IMR-90 (cell line): ENCODE measurements around the gene SURF1. TPM values are rescaled to one million over a fixed set of nuclear protein-coding genes. Genes with fewer than 3 reads are reported as not detected.

Experiments used
- ATAC-seq: fragments of 200-7000 bp; cut with Tn5 transposase; 2 replicates; pipeline ENCODE4 v1.9.1; 2020; ENCODE audit warnings: low read depth, mild to moderate bottlenecking, moderate library complexity
- BruUV-seq: library from RNA; stranded (reverse); fragments of 400-500 nt; replicated peaks from 2 replicates; lab custom pipeline; 2021; lab: Mats Ljungman, UMichigan
- CTCF ChIA-PET: fragments of 300-600 bp; formaldehyde crosslinking; extraction: SDS; loops from one replicate; lab custom pipeline; 2021; ENCODE audit warnings: antibody characterized with exemption; lab: Yijun Ruan, JAX
- POLR2A ChIA-PET: fragments of 300-600 bp; sonication (Branson Sonifier 250); formaldehyde crosslinking; loops from one replicate; lab custom pipeline; 2022; ENCODE audit warnings: antibody characterized with exemption; ENCODE audit not compliant: unreplicated experiment; lab: Charles Lee
- DNase-seq: peaks from one replicate; pipeline ENCODE4 v3.0.0; 2013
- H2AFZ ChIP-seq: replicated peaks from 2 replicates; pipeline ENCODE3; 2013; ENCODE audit warnings: low read length, mild to moderate bottlenecking; ENCODE audit not compliant: poor library complexity
- H2AK5ac ChIP-seq: 2 replicates; pipeline ENCODE4 v1.6.1; 2013; ENCODE audit warnings: low read depth, low read length, inconsistent platforms
- H2AK9ac ChIP-seq: replicated peaks from 2 replicates; pipeline ENCODE3; 2013; ENCODE audit warnings: mild to moderate bottlenecking, low read depth, low read length, moderate library complexity; ENCODE audit not compliant: poor library complexity
- H2BK120ac ChIP-seq: 2 replicates; pipeline ENCODE4 v1.6.1; 2013; ENCODE audit warnings: low read depth, low read length, inconsistent platforms
- H2BK15ac ChIP-seq: 3 replicates; pipeline ENCODE4 v1.6.1; 2013; ENCODE audit warnings: low read depth, low read length, inconsistent platforms
- H2BK20ac ChIP-seq: 2 replicates; pipeline ENCODE4 v1.6.1; 2013; ENCODE audit warnings: low read depth, mild to moderate bottlenecking, inconsistent platforms, low read length, moderate library complexity
- H2BK5ac ChIP-seq: 2 replicates; pipeline ENCODE4 v1.6.1; 2013; ENCODE audit warnings: mild to moderate bottlenecking, low read depth, low read length, inconsistent platforms; ENCODE audit not compliant: poor library complexity, severe bottlenecking
- H3K14ac ChIP-seq: replicated peaks from 2 replicates; pipeline ENCODE4 v1.6.1; 2013; ENCODE audit warnings: low read depth, low read length, inconsistent platforms
- H3K18ac ChIP-seq: 2 replicates; pipeline ENCODE4 v1.6.1; 2013; ENCODE audit warnings: low read depth, low read length, control low read depth
- H3K23ac ChIP-seq: 2 replicates; pipeline ENCODE4 v1.6.1; 2013; ENCODE audit warnings: low read depth, low read length, inconsistent platforms
- H3K27ac ChIP-seq: 2 replicates; pipeline ENCODE4 v1.5.1; 2013; ENCODE audit warnings: mild to moderate bottlenecking, control low read depth, low read length; ENCODE audit not compliant: insufficient read depth
- H3K27me3 ChIP-seq: 2 replicates; pipeline ENCODE4 v1.6.1; 2013; ENCODE audit warnings: low read length; ENCODE audit not compliant: control insufficient read depth, insufficient read depth
- H3K36me3 ChIP-seq: 2 replicates; pipeline ENCODE4 v1.6.1; 2013; ENCODE audit warnings: low read length, mixed read lengths; ENCODE audit not compliant: control insufficient read depth, insufficient read depth
- H3K4ac ChIP-seq: 2 replicates; pipeline ENCODE4 v1.6.1; 2013; ENCODE audit warnings: low read depth, low read length, inconsistent platforms
- H3K4me1 ChIP-seq: 2 replicates; pipeline ENCODE4 v1.6.1; 2013; ENCODE audit warnings: low read length, mixed read lengths; ENCODE audit not compliant: control insufficient read depth, insufficient read depth
- H3K4me2 ChIP-seq: 2 replicates; pipeline ENCODE4 v1.6.1; 2013; ENCODE audit warnings: low read depth, mild to moderate bottlenecking, control low read depth, low read length, moderate library complexity
- H3K4me3 ChIP-seq: 2 replicates; pipeline ENCODE4 v1.5.1; 2013; ENCODE audit warnings: low read depth, mild to moderate bottlenecking, control low read depth, low read length, moderate library complexity; ENCODE audit not compliant: insufficient read depth
- H3K56ac ChIP-seq: 2 replicates; pipeline ENCODE4 v1.6.1; 2013; ENCODE audit warnings: low read length, inconsistent platforms; ENCODE audit not compliant: insufficient read depth; ENCODE audit errors: extremely low read depth
- H3K79me1 ChIP-seq, 2 experiments: 2 replicates each; pipeline ENCODE4 v1.6.1; 2013; ENCODE audit warnings: low read length in 2 of 2, inconsistent platforms in 1 of 2, low read depth in 1 of 2
- H3K9ac ChIP-seq: 2 replicates; pipeline ENCODE4 v1.6.1; 2013; ENCODE audit warnings: low read depth, low read length, control low read depth
- H3K9me1 ChIP-seq: 2 replicates; pipeline ENCODE4 v1.6.1; 2013; ENCODE audit warnings: low read length, inconsistent platforms; ENCODE audit not compliant: insufficient read depth
- H3K9me3 ChIP-seq: 2 replicates; pipeline ENCODE4 v1.6.1; 2013; ENCODE audit warnings: low read length; ENCODE audit not compliant: control insufficient read depth, insufficient read depth
- H4K20me1 ChIP-seq: 2 replicates; pipeline ENCODE4 v1.6.1; 2013; ENCODE audit warnings: low read length, inconsistent platforms; ENCODE audit not compliant: insufficient read depth
- H4K5ac ChIP-seq: 2 replicates; pipeline ENCODE4 v1.6.1; 2013; ENCODE audit warnings: mild to moderate bottlenecking, low read depth, low read length, control low read depth
- H4K8ac ChIP-seq, 2 experiments: 2 replicates each; pipeline ENCODE4 v1.6.1; 2013; ENCODE audit warnings: low read depth in 2 of 2, low read length in 2 of 2, control low read depth in 1 of 2, inconsistent platforms in 1 of 2
- H4K91ac ChIP-seq: 2 replicates; pipeline ENCODE4 v1.6.1; 2013; ENCODE audit warnings: low read depth, low read length, inconsistent platforms; ENCODE audit not compliant: insufficient read depth
- BHLHE40 ChIP-seq: fragments of 150-350 bp; IDR thresholded peaks from 2 replicates; pipeline ENCODE4 v1.6.1; 2016; ENCODE audit warnings: mild to moderate bottlenecking, low read depth, low read length
- CEBPB ChIP-seq: IDR thresholded peaks from 2 replicates; pipeline ENCODE4 v1.6.1; 2012; ENCODE audit warnings: low read depth, low read length, improper control_type of control experiment
- CHD1 ChIP-seq: IDR thresholded peaks from 2 replicates; pipeline ENCODE4 v1.6.1; 2012; ENCODE audit warnings: low read depth, low read length, improper control_type of control experiment
- CTCF ChIP-seq: conservative IDR thresholded peaks from 2 replicates; pipeline ENCODE4 v1.5.1; 2012; ENCODE audit warnings: mild to moderate bottlenecking, low read depth, low read length, improper control_type of control experiment
- ELK1 ChIP-seq: fragments of 150-350 bp; IDR thresholded peaks from 2 replicates; pipeline ENCODE4 v1.6.1; 2016; ENCODE audit warnings: low read depth, mild to moderate bottlenecking, low read length, moderate library complexity, borderline replicate concordance
- FOS ChIP-seq: fragments of 150-350 bp; IDR thresholded peaks from 2 replicates; pipeline ENCODE4 v1.6.1; 2016; ENCODE audit warnings: low read depth, low read length
- MAFK ChIP-seq: IDR thresholded peaks from 2 replicates; pipeline ENCODE4 v1.6.1; 2012; ENCODE audit warnings: low read depth, low read length, improper control_type of control experiment
- MXI1 ChIP-seq: IDR thresholded peaks from 2 replicates; pipeline ENCODE4 v1.6.1; 2012; ENCODE audit warnings: low read depth, mild to moderate bottlenecking, low read length, moderate library complexity, borderline replicate concordance
- NFE2L2 ChIP-seq: fragments of 150-350 bp; IDR thresholded peaks from 2 replicates; pipeline ENCODE4 v1.6.1; 2016; ENCODE audit warnings: low read depth, mild to moderate bottlenecking, low read length
- POLR2A ChIP-seq: IDR thresholded peaks from 2 replicates; pipeline ENCODE4 v1.6.1; 2012; ENCODE audit warnings: mild to moderate bottlenecking, low read depth, low read length
- RAD21 ChIP-seq: IDR thresholded peaks from 2 replicates; pipeline ENCODE4 v1.6.1; 2012; ENCODE audit warnings: low read length, improper control_type of control experiment
- RCOR1 ChIP-seq: IDR thresholded peaks from 2 replicates; pipeline ENCODE4 v1.6.1; 2012; ENCODE audit warnings: mild to moderate bottlenecking, low read length, improper control_type of control experiment; ENCODE audit not compliant: insufficient replicate concordance
- RFX5 ChIP-seq: IDR thresholded peaks from 2 replicates; pipeline ENCODE4 v1.8.0; 2012; ENCODE audit warnings: low read depth, mild to moderate bottlenecking, low read length, moderate library complexity
- SMC3 ChIP-seq: fragments of 150-350 bp; IDR thresholded peaks from 2 replicates; pipeline ENCODE4 v1.6.1; 2016; ENCODE audit warnings: low read depth, mild to moderate bottlenecking, antibody characterized with exemption, low read length, moderate library complexity
- USF2 ChIP-seq: fragments of 150-350 bp; IDR thresholded peaks from 2 replicates; pipeline ENCODE4 v1.6.1; 2017; ENCODE audit warnings: mild to moderate bottlenecking, antibody characterized with exemption, low read length, low read depth
- WGBS, 2 experiments: methylation state at CpG; one replicate each; pipeline versions ENCODE4 v1.1.5 to v1.1.7; 2013; ENCODE audit warnings: missing lambda C conversion rate in 2 of 2; ENCODE audit not compliant: insufficient read length in 1 of 2; ENCODE audit errors: extremely low coverage in 2 of 2; 5-methylcytosine and 5-hydroxymethylcytosine counted together
- dilution Hi-C: fragments of 300-500 bp; cut with HindIII; formaldehyde crosslinking; loops from one replicate; pipeline ENCODE4 v1.14.3; 2018; ENCODE audit warnings: low sequenced_read_pairs; ENCODE audit not compliant: unreplicated experiment
- in situ Hi-C: fragments of 300-500 bp; cut with MboI; formaldehyde crosslinking; loops from 3 replicates; pipeline ENCODE4 v1.14.3; 2019; ENCODE audit warnings: low sequenced_read_pairs, inconsistent platforms, mixed read lengths
- intact Hi-C: fragments of 100-400 bp; cut with micrococcal nuclease; formaldehyde crosslinking; loops from 2 replicates; pipeline ENCODE4 v1.10.0; 2022
- polyA plus RNA-seq, 3 experiments: library from polyadenylated mRNA; depleted of rRNA; stranded (reverse); fragments of >200 nt; gene quantifications; 2 replicates each; pipeline ENCODE4 v1.2.3, GENCODE V29; 2012; ENCODE audit warnings: low replicate concordance in 1 of 3
- total RNA-seq: library from RNA; depleted of rRNA; stranded (reverse); fragments of >200 nt; gene quantifications from 2 replicates; pipeline ENCODE4 v1.2.3, GENCODE V29; 2012

SURF1 gene
- total and polyA plus RNA-seq, 2 of the 4 experiments (the other 2 are of a cell fraction), result 15.1 to 24.5 TPM

- no TSS peak for BruUV-seq
- Histone ChIP-seq H3K18ac (no peak overlapping the region), H4K5ac (no peak overlapping the region), H3K4me2 (no peak overlapping the region), H3K79me1 (no peaks in the 10 kb centered on the region), H2BK15ac (no peak overlapping the region), H4K20me1 (no peaks in the 10 kb centered on the region), H2BK20ac (no peak overlapping the region), H2BK5ac (no peak overlapping the region), H3K27ac (no peak overlapping the region), H3K56ac (no peak overlapping the region), H4K8ac (no peak overlapping the region), H2BK120ac (no peak overlapping the region), H3K4me3 (no peak overlapping the region), H4K91ac (no peak overlapping the region), H2AFZ (no peak overlapping the region), H3K4me1 (no peaks in the 10 kb centered on the region), H2AK5ac (no peak overlapping the region), H3K9me1 (no peaks in the 10 kb centered on the region), H3K27me3 (peaks cover 18% of the 10 kb centered on the region), H3K14ac (no peak overlapping the region), H3K4ac (no peak overlapping the region), H3K9me3 (0 out of 2 replicates have a peak, but pooled peaks cover 1% of the 10 kb centered on the region), H3K23ac (no peak overlapping the region), H3K36me3 (no peaks in the 10 kb centered on the region), H3K9ac (no peak overlapping the region), H2AK9ac (no peak overlapping the region)
- in situ Hi-C loops, result no loop called here
- ATAC-seq (no peak), DNase-seq (no peak)
- ChIA-PET CTCF (no interaction called here), POLR2A (no interaction called here)
- dilution Hi-C loops, result no loop called here
- 75% methylated on average over 11 of the region's 38 CpGs; no CpG with 5 or more reads in 1 of the 2 experiments for WGBS, 2 experiments
- intact Hi-C loops, result no loop called here
- no peak for TF ChIP-seq USF2
- TF ChIP-seq RAD21, result no peak
- TF ChIP-seq CEBPB, result no peak
- no peak for TF ChIP-seq POLR2A
- no peak for TF ChIP-seq RCOR1
- no peak for TF ChIP-seq RFX5
- no peak for TF ChIP-seq NFE2L2
- no peak for TF ChIP-seq FOS
- TF ChIP-seq BHLHE40, result no peak
- no peak for TF ChIP-seq CHD1
- TF ChIP-seq SMC3, result no peak
- TF ChIP-seq ELK1, result no peak
- no peak for TF ChIP-seq CTCF
- no peak for TF ChIP-seq MAFK
- no peak for TF ChIP-seq MXI1
These were observed 51.6 kb downstream of the SURF1 start for GRCh38 chr9:133304477-133305377.
